Measurements from ENCODE around the gene MAP3K13.

Gene MAP3K13

DNA sequence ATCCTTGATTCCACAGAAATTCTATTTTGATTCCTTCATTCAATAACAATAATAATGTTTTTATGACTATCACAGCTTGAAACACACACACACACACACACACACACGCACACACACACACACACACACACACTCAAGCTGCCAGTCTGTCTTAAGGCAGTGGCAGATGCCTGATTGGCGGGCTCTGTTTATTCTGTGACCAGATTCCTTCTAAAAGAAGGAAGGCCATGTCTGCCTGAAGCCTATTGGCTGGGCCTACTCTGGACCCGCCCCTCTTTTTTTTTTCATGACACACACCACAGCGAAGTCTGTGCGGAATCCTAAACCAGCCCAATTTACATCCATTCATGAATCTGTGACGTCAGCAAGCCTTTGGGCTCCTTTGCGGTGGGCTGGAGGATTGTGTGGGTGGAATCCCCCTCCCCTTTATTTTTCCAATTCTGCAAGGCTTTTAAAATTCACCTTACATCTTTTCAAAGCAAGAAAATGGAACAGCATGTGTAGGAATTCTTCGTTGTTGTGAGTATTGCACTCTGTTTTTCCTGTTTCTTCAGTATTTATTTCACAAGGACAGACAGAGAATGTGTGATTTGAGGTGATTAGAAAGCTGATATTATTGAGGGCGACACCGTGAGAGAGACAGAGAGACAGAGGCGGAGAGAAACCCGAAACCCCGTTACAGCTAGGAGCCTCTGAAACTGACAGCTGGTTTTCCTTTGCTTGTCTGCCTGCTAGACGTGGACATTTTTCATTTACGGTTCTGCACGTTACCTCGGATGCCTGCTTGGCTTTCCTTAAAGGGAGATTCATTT lies at the start of gene MAP3K13:
Gene MAP3K13, plus strand, starts transcription at position 287 of the 812 bp plus-strand sequence. CDS start 65,446 bp downstream, outside the sequence.
- peak; percentile 9 to 92 (median 68) for DNase-seq

- no peak for DNase-seq
Measured at GRCh38 chr3:185313693-185314246, 49.2 kb upstream of the MAP3K13 start.

DNA sequence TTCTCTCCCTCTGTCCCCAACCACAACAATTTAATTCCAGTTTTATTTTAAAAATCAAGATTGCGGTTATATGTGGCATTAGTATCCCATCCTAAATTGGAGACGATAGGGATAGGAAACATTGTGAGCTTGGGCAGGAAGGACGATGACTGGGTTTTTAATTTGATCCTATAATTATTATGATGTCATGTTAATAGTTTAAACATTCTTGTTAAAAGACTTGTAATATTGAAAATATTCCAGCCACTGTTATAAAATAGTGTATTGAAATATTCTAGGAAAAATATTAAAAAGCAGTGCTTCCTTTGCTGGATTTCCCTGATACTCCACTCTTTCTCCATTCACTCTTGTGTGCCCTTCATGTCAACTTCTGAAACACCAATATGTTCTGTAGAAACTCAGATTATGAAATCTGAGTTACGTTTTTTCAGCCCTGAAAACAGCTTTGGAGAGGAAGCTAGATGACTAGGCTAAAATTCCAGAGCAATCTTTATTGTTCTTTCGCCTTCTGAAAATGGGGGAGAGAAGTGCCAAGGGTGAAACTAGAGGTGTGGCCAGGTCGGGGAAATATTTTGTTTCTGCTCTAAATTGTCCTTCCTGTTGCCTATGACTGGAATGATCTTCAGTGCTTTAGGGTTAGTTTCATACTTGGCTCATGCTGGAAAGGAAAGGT lies 46.1 kb upstream of the MAP3K13 start:
- DNase-seq = no peak

DNA sequence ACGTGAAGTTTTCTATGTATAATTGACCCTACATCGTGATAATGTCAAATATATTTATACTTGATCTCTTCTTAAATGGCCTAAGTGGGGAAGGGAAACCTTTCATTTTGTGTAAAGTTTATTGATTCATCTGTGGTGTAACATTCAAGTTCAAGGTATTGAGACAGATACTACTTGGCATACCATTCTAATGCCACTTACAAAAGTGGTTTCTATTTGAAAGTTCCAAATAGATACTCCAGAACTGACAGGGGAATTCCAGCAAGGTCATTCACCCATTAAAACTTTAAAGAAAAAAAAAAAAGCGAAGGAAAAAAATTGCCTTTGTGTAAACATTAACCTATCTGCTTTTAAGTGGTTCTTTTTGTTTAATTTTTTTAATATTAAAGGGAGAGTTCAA lies 45.3 kb upstream of the MAP3K13 start:
- DNase-seq = no peak

DNA sequence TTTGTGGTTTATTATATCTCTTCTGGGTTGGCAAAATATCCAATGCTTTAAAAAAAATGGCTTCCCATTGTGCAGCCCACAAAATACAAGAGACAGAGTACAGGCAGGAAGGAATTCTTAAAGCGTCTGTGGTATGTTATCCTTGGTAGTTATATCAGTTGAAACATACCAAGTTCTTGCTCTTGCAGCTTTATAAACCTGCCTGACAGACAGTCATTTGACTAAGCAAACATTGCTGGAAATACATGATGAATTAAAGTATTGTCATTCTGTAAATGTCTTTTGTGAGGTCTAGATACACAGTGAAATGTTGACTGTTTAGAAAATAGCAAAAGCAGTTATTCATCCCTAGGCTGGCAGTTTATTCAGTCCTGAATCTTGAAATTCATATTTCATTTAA lies 44.8 kb upstream of the MAP3K13 start:
- no peak for DNase-seq

DNA sequence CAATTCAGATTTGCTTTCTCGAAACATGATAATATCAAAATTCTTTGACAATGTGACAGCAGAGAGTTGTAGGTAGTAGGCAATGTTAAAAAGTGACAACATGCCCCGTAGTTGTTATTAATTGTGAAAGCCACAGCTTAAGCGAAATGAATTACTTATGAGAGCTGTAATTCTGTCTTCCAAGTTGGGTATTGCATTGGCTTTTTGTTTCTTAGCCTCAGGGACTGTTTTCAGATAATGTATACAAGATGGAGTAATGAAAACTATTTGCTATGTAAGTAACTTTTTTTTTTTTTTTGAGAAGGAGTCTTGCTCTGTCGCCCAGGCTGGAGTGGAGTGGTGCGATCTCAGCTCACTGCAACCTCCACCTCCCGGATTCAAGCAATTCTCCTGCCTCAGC lies 43.1 kb upstream of the MAP3K13 start:
- no peak for DNase-seq

DNA sequence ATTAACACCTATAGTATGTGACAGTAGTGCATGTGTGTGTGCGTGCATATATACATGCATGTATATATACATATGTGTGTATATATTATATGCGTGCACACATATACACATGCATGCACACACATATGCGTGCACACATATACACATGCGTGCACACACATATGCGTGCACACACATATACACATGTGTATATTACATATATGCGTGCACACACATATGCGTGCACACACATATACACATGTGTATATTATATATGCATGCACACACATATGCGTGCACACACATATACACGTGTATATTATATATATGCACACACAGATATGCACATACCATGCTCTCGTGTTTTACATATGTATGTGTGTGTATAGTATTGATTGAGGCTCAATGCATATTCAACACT lies 42.0 kb upstream of the MAP3K13 start:
- no peak for DNase-seq

GRCh38 chr3:185322101-185322719 lies 40.7 kb upstream of the MAP3K13 start:
- DNase-seq = no peak

GRCh38 chr3:185325946-185326791 lies 36.8 kb upstream of the MAP3K13 start:
- DNase-seq = no peak

GRCh38 chr3:185327062-185327461 lies 35.9 kb upstream of the MAP3K13 start:
- DNase-seq = no peak

DNA sequence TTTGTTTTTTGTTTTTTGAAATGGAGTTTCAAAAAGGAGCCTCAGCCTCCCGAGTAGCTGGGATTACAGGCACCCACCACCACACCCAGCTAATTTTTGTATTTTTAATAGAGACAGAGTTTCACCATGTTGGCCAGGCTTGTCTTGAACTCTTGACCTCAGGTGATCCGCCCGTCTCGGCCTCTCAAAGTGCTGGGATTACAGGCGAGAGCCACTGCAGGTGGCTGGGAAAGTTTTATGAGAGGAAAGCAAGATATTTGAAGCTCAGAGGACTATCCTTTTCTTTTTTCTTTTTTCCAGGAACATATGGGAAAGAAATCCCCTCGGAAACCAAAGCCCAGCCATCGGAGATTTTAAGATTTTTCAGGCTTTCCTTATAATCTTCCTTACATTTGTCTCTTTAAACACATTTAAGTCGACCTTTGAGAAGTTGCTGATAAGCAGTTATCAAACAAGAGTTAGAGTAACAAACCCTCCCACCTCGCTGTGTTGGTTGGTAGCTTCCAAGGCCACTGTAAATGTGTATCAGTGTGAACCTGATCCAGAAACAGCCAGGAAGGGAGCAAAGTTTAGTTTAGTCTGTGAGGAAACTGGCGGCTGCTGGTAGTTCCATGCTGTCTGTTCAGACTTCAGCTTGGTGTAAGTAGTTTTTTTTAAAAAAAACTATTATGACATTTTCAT lies 34.5 kb upstream of the MAP3K13 start:
- DNase-seq = no peak

GRCh38 chr3:185330238-185330637 lies 32.7 kb upstream of the MAP3K13 start:
- peak in 1 of 51 donors; percentile 2 for DNase-seq

DNA sequence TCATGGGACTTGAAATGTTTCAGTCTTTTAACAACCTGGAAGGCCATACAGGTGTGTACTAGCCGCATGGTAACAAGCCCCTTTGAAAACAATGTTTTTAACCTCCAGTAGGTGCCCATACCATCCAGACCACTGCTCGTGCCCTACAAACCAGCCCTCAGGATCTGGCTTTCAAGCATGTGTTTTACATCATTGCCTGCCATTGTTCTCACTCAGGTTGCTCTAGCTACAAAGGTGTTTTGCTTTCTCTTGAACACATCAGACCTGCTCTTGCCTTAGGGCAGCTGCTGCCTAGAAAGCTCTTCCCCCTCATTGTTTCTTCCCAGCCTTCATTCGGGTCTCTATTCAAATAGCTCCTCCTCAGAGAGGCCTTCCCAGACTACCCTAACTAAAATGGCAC lies 32.3 kb upstream of the MAP3K13 start:
- DNase-seq = no peak

DNA sequence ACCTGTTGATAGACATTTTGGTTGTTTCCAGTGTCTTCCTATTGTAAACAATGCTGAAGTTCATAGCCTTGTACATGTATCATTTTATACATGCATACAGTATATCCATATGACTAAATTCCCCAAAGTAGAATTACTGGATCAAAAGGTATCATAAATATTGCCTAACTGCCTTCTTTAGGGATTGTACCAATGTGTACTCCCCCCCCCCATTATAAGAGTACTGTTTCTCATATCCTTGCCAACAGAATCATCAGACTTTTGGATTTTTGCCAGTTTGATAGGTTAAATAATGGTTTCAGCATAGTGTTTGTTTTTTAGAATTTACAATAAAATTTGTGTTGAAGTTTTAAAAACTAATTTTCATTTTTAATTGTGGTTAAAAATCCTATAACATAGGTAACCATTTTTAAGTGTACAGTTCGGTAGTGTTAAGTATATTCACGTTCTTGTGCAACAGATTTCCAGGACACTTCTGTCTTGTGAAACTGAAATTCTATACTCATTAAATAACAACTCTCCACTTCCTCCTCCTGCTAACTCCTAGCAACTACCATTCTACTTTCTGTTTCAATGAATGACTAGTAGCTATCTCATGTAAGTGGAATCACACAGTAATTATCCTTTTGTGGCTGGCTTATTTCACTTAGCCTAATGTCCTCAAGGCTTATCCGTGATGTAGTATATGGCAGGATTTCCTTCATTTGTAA lies 30.8 kb upstream of the MAP3K13 start:
- DNase-seq = no peak

GRCh38 chr3:185335799-185336198 lies 27.1 kb upstream of the MAP3K13 start:
- DNase-seq = no peak

DNA sequence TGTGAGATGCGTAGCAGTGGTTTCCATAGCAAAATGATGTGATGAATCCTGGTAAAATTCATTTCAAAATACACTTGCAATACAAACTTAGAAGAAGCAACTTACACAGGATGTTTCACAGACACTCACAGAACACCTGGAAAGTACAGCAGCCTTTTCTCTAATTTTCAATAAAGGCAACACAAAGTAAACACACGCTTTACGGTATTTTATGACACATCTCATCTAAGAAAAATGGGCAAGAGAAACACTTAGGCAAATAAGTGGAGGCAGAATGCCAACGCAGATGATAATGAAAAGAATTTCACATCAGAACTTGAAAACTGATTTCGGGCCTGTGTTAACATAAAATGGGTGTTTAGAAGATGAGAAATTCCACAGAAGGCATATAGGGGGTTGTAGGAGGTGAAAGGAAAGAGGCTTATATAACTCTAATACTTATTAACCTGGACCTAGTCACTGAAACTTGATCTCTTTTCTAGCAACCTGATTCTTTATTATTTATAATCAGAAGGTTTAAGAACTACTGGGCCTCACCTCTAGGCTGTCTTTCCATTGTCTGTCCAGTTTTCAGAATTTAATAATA lies 25.6 kb upstream of the MAP3K13 start:
- DNase-seq = no peak

DNA sequence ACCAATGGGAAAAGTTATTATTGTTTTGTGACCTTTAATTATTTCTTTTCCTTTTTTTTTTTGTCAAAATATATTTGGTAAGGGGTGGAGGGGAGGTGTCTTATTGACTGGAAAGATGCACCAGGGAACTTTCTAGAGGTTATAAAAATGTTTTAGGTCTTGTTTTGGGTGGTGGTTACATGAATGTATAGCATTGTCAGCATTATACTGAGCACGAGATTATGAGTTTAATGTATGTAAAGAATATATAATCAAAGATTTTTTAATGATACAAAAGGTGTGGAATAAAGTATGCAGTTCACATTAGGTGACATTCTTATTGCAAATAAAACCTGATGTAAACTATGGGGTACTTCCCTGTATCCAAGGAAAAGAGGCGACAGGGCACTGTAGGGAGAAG lies 23.0 kb upstream of the MAP3K13 start:
- no peak for DNase-seq

DNA sequence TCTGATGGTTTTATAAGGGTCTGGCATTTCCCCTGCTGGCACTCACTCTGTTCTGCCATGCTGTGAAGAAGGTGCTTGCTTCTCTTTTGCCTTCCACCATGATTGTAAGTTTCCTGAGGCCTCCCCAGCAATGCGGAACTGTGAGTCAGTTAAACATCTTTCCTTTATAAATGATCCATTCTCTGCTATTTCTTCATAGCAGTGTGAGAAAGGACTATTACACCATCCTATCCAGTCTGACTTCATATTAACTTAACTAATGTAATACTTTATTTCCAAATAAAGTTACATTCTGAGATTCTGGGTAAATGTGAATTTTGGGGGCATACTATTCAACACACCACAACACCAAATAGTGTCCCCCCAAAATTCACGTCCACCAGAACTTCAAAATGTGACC lies 22.2 kb upstream of the MAP3K13 start:
- no peak for DNase-seq

DNA sequence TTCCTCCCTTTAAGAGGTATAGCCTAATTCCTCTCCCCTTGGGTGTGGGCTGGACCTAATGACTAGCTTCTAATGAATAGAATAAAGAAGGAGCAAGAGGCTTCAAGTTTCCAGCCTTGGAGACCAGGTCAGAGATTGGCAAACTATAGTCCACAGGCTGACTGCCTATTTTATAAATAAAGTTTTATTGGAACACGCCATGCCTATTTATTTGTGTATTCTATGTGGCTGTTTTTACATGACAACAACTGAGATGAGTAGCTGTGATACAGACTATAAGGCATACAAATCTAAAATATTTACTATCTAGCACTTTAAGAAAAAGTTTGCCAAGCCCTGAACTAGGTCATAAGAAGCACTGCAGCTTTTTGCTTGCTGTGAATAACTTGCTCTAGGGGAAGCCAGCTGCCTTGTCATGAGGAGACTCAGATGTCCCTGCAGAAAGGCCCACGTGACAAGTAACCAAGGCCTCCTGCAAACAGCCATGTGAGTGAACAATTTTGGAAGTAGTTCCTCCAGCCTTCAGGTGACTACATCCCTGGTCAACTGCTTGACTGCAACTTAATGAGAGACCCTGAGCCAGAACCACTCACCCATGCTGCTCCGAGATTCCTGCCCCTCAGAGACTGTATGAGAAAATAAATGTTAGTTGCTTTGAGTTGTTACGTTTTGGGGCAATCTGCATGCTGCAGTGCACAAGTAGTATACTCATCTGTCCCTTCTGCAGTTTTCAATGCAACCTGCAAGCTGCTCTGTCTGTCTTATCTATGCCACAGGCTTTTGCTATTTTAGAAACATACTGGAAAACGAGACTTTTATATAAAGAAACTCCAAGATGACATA lies 21.1 kb upstream of the MAP3K13 start:
- DNase-seq = peak in 1 of 51 donors; percentile 3

All from hypothalamus (tissue), 51 donors.